Loucy (cell line): ENCODE data around the gene RAB6B.

ENCODE experiments used
- CTCF ChIP-seq: fragments of 200-600 bp; sonication (generic); conservative IDR thresholded peaks from 2 replicates; pipeline ENCODE4 v1.5.1; 2014; ENCODE audit warnings: mild to moderate bottlenecking, antibody characterized with exemption, low read length
- EZH2phosphoT487 ChIP-seq: fragments of 200-600 bp; IDR thresholded peaks from 2 replicates; pipeline ENCODE4 v1.6.1; 2018; ENCODE audit warnings: antibody characterized with exemption, mild to moderate bottlenecking, moderate library complexity, borderline replicate concordance

GRCh38 chr3:133831966-133832801, 63.5 kb downstream of the RAB6B start:
- no peak; the same call in 1 of the 2 replicates for TF ChIP-seq CTCF
- TF ChIP-seq EZH2phosphoT487 = no peak
